Panc1 (cell line): ENCODE measurements around the gene ENTPD1.

ENCODE experiments used
- CTCF ChIP-seq: fragments of 450-650 bp; IDR thresholded peaks from 2 replicates; pipeline ENCODE4 v1.5.1; 2017; ENCODE audit warnings: mild to moderate bottlenecking
- POLR2AphosphoS5 ChIP-seq: IDR thresholded peaks from 2 replicates; pipeline ENCODE4 v1.6.1; 2012; ENCODE audit warnings: mild to moderate bottlenecking, low read depth, low read length, moderate library complexity
- SIN3A ChIP-seq: IDR thresholded peaks from 2 replicates; pipeline ENCODE4 v1.6.1; 2012; ENCODE audit warnings: low read depth, mild to moderate bottlenecking, low read length, moderate library complexity, borderline replicate concordance; ENCODE audit not compliant: insufficient read depth
- TF ChIP-seq, protein P1 (sequence below), 2 experiments: IDR thresholded peaks; 2 replicates each; pipeline ENCODE4 v1.6.1; 2011 to 2012; ENCODE audit warnings: low read depth in 2 of 2, control low read depth in 1 of 2, low read length in 1 of 2, mild to moderate bottlenecking in 1 of 2, moderate library complexity in 1 of 2; ENCODE audit not compliant: insufficient read depth in 1 of 2

- no peak for TF ChIP-seq CTCF
- no peak for TF ChIP-seq POLR2AphosphoS5
- TF ChIP-seq SIN3A: no peak
- TF ChIP-seq, protein P1, sequence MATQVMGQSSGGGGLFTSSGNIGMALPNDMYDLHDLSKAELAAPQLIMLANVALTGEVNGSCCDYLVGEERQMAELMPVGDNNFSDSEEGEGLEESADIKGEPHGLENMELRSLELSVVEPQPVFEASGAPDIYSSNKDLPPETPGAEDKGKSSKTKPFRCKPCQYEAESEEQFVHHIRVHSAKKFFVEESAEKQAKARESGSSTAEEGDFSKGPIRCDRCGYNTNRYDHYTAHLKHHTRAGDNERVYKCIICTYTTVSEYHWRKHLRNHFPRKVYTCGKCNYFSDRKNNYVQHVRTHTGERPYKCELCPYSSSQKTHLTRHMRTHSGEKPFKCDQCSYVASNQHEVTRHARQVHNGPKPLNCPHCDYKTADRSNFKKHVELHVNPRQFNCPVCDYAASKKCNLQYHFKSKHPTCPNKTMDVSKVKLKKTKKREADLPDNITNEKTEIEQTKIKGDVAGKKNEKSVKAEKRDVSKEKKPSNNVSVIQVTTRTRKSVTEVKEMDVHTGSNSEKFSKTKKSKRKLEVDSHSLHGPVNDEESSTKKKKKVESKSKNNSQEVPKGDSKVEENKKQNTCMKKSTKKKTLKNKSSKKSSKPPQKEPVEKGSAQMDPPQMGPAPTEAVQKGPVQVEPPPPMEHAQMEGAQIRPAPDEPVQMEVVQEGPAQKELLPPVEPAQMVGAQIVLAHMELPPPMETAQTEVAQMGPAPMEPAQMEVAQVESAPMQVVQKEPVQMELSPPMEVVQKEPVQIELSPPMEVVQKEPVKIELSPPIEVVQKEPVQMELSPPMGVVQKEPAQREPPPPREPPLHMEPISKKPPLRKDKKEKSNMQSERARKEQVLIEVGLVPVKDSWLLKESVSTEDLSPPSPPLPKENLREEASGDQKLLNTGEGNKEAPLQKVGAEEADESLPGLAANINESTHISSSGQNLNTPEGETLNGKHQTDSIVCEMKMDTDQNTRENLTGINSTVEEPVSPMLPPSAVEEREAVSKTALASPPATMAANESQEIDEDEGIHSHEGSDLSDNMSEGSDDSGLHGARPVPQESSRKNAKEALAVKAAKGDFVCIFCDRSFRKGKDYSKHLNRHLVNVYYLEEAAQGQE (IDR thresholded peaks at IDR 0.05; ENCODE audit: insufficient read depth in 1 of 2, low read depth in 2 of 2, low read length in 1 of 2): no peak
These were observed 14.2 kb downstream of the ENTPD1 start for GRCh38 chr10:95770084-95770720.
